Brain microvascular endothelial cell (primary cell): ENCODE measurements around the gene ATP8B2.

Source experiments
- DNase-seq: peaks from one replicate; pipeline ENCODE4 v3.0.0-alpha.2; 2020
- H3K27ac ChIP-seq: fragments of 250-450 bp; sonication (Bioruptor Pico); 2 replicates; pipeline ENCODE4 v1.5.1; 2020; ENCODE audit warnings: mild to moderate bottlenecking, moderate library complexity
- H3K27me3 ChIP-seq: fragments of 250-450 bp; sonication (Bioruptor Pico); replicated peaks from 2 replicates; pipeline ENCODE4 v1.5.1; 2020; ENCODE audit warnings: mild to moderate bottlenecking
- H3K36me3 ChIP-seq: fragments of 250-450 bp; sonication (Bioruptor Pico); replicated peaks from 2 replicates; pipeline ENCODE4 v1.5.1; 2020; ENCODE audit warnings: mild to moderate bottlenecking
- H3K4me3 ChIP-seq: 2 replicates; pipeline ENCODE4 v1.5.1; 2011; ENCODE audit warnings: low read depth, mild to moderate bottlenecking, control low read depth, low read length, moderate library complexity
- CTCF ChIP-seq: IDR thresholded peaks from 2 replicates; pipeline ENCODE4 v1.5.1; 2011; ENCODE audit warnings: low read depth, mild to moderate bottlenecking, moderate library complexity, low read length, control low read depth, inconsistent platforms; ENCODE audit errors: missing control alignments
- in situ Hi-C: cut with HindIII; loops from 2 replicates; pipeline ENCODE4 v1.10.0; 2017; ENCODE audit warnings: low sequenced_read_pairs, low pct_ligation_motif_present

The ATP8B2 gene

GRCh38 chr1:154400381-154400801, 75.1 kb downstream of the ATP8B2 start:
- Histone ChIP-seq H3K27me3 (peaks cover 5% of the 10 kb centered on the region), H3K27ac (no peak overlapping the region), H3K36me3 (no peaks in the 10 kb centered on the region), H3K4me3 (no peak overlapping the region)
- in situ Hi-C loops = no loop called here
- TF ChIP-seq CTCF = no peak
- DNase-seq = no peak
